ENCODE results near the gene SYNCRIP. TPM values are rescaled to one million over a fixed set of nuclear protein-coding genes. Genes with fewer than 3 reads are reported as not detected.

SYNCRIP gene
- total and polyA plus RNA-seq, 2 of the 13 experiments (the other 11 are each of a cell fraction or from before 2014, with no cell fraction given), result 8.1 to 112 TPM

DNA sequence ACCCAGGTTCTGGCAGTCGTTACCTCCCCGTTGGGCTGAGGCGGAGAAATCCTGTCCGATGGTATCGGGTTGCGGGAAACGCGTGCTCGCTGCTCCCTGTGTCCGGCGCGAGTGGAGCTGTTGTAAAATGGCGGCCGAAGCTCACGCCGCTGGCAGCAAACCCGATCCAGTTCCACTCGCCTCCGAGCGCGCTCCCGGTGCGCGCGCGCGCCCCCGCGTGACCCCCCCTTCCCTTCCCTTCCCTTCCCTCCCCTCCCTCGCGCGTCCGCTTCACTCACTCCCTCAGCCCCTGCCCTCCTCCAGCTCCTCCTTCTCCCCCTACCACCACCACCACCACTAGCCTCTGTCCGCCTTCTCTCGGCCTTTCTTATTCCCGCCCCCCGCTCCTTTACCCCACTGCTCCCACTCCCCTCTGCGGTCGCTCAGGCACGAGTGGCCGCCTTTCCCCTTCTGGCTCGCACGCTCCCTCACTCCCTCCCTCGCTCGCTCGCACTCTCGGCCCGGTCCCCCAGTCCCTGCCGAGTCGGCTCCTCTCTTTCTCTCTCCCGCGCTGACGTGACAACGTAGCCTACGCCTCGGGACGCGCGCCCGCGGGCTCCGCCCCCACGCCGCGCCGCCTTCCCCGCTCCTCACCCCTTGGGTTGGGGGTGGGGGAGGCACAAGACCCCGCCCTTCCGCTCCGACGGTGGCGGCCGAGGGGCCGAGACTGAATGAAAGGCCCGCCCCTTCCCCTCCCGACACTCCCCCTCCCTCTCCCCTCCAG, at the start of gene SYNCRIP (continued):
- TF ChIP-seq ZNF589 (CRISPR knock-in tag; conservative IDR thresholded peaks at IDR 0.05) (0 out of 2 replicates have a peak, but pooled peaks have one; percentile 3), FOXK2 (IDR thresholded peaks at IDR 0.05) (no peak), ZNF557 (CRISPR knock-in tag; IDR thresholded peaks at IDR 0.05) (0 out of 2 replicates have a peak, but pooled peaks have one; percentile 60), ZNF30 (CRISPR knock-in tag; IDR thresholded peaks at IDR 0.05) (no peak), XBP1 (CRISPR knock-in tag; IDR thresholded peaks at IDR 0.05) (0 out of 2 replicates have a peak, but pooled peaks have one; percentile 26), AGO1 (IDR thresholded peaks at IDR 0.05; ENCODE audit: low read depth, low read length, poor library complexity, severe bottlenecking) (peak; percentile 3), ZNF430 (CRISPR knock-in tag; IDR thresholded peaks at IDR 0.05) (0 out of 2 replicates have a peak, but pooled peaks have one; percentile 26), FOXK1 (CRISPR knock-in tag; IDR thresholded peaks at IDR 0.05; ENCODE audit: borderline replicate concordance, low read depth) (no peak), KDM2A (CRISPR knock-in tag; IDR thresholded peaks at IDR 0.05; ENCODE audit: borderline replicate concordance, low read depth) (peak; percentile 73), ARID2 (CRISPR knock-in tag; IDR thresholded peaks at IDR 0.05; ENCODE audit: borderline replicate concordance) (peak; percentile 90), FIP1L1 (IDR thresholded peaks at IDR 0.05; ENCODE audit: borderline replicate concordance, insufficient read depth, low read depth, low read length) (no peak)
- TF ChIP-seq, protein P1, sequence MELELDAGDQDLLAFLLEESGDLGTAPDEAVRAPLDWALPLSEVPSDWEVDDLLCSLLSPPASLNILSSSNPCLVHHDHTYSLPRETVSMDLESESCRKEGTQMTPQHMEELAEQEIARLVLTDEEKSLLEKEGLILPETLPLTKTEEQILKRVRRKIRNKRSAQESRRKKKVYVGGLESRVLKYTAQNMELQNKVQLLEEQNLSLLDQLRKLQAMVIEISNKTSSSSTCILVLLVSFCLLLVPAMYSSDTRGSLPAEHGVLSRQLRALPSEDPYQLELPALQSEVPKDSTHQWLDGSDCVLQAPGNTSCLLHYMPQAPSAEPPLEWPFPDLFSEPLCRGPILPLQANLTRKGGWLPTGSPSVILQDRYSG (CRISPR knock-in tag; IDR thresholded peaks at IDR 0.05), result no peak
- TF ChIP-seq, protein P2, sequence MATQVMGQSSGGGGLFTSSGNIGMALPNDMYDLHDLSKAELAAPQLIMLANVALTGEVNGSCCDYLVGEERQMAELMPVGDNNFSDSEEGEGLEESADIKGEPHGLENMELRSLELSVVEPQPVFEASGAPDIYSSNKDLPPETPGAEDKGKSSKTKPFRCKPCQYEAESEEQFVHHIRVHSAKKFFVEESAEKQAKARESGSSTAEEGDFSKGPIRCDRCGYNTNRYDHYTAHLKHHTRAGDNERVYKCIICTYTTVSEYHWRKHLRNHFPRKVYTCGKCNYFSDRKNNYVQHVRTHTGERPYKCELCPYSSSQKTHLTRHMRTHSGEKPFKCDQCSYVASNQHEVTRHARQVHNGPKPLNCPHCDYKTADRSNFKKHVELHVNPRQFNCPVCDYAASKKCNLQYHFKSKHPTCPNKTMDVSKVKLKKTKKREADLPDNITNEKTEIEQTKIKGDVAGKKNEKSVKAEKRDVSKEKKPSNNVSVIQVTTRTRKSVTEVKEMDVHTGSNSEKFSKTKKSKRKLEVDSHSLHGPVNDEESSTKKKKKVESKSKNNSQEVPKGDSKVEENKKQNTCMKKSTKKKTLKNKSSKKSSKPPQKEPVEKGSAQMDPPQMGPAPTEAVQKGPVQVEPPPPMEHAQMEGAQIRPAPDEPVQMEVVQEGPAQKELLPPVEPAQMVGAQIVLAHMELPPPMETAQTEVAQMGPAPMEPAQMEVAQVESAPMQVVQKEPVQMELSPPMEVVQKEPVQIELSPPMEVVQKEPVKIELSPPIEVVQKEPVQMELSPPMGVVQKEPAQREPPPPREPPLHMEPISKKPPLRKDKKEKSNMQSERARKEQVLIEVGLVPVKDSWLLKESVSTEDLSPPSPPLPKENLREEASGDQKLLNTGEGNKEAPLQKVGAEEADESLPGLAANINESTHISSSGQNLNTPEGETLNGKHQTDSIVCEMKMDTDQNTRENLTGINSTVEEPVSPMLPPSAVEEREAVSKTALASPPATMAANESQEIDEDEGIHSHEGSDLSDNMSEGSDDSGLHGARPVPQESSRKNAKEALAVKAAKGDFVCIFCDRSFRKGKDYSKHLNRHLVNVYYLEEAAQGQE (IDR thresholded peaks at IDR 0.05; ENCODE audit: borderline replicate concordance in 1 of 2, low read depth in 1 of 2, low read length in 2 of 2), result no peak; a peak in 1 of 4 replicates
- TF ChIP-seq, protein P3, sequence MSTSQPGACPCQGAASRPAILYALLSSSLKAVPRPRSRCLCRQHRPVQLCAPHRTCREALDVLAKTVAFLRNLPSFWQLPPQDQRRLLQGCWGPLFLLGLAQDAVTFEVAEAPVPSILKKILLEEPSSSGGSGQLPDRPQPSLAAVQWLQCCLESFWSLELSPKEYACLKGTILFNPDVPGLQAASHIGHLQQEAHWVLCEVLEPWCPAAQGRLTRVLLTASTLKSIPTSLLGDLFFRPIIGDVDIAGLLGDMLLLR (CRISPR knock-in tag; IDR thresholded peaks at IDR 0.05), result peak; percentile 82; the same call in 1 of the 2 replicates
- TF ChIP-seq, protein P4, sequence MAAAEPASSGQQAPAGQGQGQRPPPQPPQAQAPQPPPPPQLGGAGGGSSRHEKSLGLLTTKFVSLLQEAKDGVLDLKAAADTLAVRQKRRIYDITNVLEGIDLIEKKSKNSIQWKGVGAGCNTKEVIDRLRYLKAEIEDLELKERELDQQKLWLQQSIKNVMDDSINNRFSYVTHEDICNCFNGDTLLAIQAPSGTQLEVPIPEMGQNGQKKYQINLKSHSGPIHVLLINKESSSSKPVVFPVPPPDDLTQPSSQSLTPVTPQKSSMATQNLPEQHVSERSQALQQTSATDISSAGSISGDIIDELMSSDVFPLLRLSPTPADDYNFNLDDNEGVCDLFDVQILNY (CRISPR knock-in tag; conservative IDR thresholded peaks at IDR 0.05), result 0 out of 2 replicates have a peak, but pooled peaks have one; percentile 44

Measured in HepG2 (cell line).